Measurements from ENCODE around the gene MYO5C.

Gene MYO5C

DNA sequence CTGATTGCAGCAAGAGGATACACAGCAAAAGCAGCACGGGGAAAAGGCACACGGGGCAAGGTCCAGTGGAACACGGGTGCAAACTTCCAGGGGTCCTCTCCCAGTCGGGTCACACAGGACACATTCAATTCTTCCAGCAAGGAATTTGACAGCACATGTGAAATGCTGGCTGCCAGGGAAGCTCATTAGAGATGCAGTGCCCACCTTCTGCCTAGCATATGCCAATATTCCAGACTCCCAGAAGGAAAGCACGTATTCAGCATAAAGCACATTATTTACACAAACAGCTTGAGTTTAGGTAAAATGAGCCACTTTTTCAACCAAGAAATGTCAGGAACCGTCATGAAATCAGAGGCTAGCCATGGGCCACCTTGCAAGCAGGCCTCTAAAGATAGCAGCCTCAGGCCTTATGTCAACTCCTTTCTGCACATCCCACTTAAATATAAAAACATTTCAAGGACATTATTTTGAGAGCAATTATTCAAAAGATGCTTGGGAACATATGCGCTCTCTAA lies 19.3 kb downstream of the MYO5C start:
- no peak for DNase-seq

DNA sequence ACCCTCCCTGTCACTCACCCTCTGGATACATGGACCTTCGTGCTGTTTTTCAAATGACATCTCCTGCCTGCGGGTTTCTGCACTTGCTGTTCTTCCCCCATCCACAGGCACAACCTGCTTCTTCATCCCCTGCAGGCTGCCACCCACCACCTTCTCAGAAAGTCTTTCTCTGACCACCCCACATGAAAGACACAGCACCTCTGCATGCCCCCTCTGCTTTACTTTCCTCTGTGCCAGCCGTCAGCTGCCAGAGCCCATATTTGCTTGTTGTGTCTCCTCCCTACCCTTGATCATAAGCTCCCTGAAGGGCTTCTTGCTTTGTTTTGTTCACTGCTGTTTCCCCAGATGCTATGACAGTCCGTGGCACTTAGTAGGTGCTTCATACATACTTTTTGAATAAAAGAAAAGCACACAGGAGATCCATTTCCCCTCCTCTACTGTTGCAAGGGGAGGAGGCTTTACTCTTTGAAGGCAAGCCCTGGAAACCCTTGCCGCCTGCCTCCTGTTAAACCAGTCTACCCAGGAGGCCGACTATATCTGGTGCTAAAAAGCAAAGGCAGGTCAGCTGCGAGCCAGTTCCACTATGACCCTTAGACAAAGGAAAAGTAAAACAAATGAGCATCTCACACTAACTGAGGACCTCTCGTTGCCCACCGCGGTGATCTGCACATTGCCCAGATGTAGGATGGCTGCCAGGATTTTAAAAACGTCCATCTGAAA lies 31.9 kb downstream of the MYO5C start:
- DNase-seq = peak; percentile 30

DNA sequence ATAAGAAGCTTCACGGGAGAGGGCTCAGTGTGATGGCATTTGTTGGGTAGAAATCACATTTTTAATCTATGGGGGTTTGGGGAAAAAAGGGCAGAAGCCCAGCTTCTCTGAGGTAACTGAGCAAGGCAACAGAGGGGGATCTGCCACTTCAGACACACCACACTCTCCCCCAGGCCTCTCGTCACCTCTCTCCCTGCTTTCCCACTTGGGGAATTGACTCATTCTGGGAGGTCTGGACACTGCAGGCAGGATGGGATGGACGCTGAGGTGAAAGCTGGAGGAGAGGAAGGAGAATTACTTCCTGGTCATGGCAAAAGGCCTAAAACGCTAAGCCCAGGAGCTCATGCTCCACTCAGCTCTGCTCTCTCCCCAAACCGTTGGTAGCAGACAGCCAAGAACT lies 33.2 kb downstream of the MYO5C start:
- DNase-seq = peak; percentile 48

DNA sequence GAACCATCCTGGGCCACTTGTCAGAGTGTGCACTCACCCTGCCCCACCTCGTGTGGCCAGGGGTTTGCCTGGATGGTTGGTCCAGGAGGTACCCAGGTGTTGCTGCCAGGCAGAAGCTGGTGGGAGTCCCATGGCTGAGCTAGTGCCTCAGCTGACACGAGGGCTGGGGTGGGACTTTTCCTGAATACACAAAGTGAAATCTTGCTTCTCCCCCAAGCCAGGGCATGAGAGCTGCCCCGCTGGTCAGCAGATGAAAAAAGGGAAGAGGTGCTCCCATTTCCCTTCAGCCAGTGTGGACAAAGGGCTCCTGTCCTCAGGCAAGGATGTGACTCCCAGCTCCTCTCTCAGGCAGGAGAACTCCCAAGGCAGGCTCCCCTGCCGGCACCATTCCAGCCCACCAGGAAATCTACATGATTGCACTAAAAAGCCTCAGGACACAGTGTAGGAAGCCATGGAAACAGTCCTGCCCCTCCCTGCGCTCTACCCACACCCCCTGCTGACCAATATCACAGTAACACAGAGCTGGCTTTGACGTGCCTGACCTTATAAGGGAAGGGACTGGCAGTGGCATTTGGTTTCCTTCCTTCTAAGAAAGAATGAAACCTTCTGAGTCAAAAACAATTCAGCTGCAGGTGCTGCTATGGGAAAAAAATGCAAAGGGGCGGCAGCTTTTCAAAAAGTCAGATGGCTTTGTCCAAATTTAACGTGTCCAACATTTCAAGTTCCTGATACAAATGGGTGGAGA lies 33.9 kb downstream of the MYO5C start:
- peak; percentile 74 for DNase-seq

DNA sequence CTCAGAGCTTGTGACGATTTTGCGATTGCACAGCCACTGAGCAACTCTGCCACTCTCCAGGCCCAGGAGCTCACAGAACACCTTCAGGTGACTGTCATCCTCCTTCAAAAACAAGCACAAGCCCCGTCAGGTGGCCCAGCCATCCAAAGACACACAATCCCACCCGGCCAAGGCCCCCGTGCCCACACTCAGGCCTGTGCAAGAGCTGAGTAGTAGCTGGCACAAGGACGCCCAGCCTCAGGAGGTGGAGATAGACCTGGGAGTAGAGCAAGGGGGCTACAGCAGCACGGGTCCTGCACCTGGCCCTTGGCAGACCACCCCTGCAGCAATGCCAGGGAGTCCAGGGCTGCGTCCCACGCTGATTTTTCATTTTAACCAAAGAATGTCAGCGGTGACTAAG lies 34.6 kb downstream of the MYO5C start:
- DNase-seq = peak; percentile 56

DNA sequence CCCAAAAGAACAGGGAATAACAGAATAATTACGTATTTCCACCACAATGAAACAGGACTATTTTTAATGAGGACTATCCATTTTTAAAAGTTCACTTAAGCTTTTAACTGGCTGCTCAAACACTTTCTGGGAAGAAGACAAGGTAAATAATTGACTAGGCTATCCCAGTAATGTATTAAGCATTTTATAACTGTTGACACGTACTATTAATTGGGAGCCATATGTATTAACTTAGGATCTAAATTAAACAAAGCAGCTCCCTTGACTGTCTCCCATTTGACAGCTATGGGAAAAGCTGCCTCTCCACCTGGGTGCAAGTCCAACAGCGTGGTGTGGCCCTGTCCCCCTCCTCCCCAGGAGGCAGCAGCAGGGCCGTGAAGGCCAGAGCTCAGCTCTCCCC lies 36.1 kb downstream of the MYO5C start:
- no peak for DNase-seq

DNA sequence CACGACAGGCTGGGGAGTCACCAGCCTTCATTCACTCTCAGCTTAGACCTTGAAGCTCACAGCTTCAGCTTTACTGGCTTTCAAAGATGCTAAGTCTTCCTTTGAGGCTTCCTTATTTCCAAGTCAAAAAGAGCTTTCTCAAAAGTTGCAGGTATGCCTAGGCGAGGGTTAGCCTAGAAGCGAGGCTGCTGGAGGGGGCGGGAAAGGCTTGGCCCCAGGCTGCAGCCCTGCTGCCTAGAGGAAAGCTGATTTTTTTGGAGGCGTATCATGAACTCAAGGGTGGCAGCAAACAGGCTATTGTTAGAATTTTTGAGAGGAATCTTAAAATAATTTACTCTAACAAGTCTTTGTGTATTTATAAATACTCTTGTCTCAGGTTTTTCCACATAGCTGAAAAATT lies 37.1 kb downstream of the MYO5C start:
- peak; percentile 19 for DNase-seq

DNA sequence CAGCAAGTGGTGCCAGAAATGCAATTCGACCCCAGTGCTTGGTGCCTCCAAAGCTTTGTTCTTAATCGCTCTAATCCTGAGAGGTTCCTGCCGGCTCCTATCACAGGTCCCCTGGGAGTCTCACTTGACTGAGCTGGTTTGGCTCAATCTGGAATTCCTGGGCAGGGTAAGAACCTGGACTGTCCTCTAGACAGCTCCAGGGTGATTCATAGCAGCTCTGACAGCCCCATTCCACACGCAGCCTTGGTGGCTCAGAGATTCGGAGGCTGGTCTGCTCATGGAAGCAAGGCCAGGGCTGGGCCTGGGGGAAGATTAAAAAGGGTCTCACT lies 37.9 kb downstream of the MYO5C start:
- DNase-seq = no peak

DNA sequence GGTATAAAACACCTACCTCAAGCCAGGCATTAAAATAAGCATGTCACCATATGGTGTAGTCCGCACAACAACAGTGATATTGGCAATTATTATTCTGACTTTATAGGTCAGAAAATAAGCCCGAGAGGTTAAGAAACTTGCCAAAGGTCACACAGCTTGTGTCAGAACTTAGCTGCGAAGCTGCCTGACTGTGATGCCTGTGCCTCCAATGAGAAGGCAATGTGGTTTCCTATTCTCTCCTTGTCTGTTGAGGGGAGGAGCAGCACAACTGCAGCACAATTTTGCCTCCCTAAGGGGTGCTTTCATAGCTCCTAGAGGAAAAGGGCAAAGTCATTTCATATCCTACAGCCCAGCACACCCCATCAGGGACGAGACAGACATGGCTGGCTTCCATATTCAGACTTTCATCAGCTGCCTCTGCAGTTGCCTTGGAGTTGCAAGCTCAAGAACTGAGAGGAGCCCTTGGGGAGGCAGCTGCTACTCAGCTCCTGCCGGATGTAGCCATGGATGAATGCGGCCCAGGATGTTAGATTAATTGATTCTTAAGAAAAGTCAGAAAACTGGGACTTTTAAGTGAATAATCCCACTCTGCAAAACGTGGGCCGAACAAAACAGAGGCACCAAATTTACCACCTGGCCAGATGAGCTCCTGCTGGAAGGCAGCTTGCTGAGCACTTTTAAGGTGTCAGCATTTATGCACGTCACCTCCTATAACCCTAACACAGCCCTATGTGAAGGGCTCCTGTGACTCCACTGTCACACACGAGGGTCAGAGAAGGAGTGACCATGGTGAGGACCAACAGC lies 38.5 kb downstream of the MYO5C start:
- no peak for DNase-seq

DNA sequence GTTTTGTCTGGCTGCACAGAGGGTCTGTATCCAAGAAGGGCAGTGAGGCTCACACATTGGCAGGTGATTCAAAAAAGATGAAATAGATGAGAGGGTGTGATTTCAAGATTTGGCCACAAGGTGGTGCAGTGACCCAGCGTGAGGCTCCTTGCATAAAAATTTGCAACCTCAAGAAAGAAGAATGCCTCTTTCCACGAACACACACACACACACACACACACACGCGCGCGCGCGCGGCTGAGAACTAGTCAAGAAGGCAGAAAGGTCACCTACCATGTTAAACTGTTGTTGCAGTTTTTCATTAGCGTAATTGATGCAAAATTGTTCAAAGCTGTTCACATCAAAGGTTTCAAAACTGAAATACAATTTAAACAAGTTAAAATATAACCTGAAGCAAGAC lies 39.2 kb downstream of the MYO5C start:
- peak; percentile 88 for DNase-seq

DNA sequence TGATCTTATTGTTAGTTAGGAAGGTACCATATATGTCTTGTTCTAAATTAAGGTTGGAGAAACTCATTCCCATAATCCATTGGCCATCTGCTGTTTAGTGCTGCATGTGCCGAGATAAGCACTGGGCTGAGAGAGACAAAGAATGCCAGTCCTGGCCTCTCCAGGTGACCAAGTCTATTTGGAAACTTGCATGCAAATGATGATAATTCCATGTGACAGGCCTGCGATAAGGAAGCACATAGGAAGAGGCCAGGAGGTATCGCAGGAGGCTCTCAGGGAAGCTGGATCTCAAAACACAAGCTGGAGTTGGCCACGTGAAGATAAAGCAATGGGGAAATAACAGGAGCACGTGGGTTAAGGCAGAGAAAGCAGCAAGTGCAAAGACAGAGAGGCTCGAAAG lies 39.7 kb downstream of the MYO5C start:
- DNase-seq = no peak

DNA sequence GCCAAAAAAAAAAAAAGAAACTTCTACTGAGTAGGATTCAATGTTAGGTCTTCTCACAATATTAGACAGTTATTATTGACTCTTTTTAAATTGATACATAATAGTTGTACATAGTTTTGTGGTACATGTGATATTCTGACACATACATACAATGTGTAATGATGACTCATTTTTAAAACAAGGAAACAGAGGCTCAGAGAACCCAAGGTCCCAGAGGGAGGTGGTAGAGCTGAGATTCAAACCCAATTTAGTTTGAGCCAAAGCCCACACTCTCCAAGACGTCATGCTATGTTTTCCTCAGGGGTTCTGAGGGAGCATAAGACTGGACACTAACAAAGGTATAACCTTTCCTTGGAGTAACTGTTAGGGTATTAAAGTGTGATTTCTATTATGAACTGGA lies 40.6 kb downstream of the MYO5C start:
- no peak for DNase-seq

DNA sequence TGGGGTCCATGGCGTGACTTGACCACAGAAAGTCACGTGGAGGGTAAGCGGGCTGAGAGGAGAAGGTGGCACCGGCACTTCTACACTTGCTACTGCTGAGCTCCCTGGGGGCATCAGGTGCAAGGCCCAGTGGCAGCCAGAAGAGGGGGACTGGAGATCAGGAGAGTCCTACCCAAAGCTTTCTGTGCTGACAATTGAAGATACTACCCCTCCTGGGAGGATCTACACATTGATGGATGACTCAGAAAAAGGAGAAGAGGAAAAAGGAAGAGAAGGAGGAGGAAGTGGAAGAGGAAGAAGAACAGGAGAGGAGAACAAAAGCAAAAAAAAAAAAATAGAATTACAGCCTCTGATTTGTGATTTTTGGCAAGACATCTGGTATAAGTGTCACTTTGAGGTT lies 41.2 kb downstream of the MYO5C start:
- DNase-seq = no peak

DNA sequence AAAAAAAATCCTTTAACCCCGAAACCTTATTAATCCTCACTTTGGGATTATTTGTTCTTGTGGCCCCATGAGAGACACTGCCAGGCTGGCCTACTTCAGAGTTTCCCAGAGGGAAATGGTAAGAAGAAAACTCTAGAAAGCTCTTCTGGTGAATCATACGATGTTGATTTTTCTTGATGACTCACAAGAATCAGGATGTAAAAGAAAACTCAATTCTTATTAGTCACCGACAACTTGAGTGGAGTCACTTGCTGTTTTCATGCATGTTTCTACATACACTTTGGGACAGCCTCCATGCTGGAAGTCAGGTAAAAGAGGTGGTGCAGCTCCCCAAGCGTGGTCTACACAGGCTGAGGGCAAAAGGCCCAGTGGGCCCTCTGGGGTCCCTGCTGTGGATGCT lies 42.8 kb downstream of the MYO5C start:
- DNase-seq = no peak

DNA sequence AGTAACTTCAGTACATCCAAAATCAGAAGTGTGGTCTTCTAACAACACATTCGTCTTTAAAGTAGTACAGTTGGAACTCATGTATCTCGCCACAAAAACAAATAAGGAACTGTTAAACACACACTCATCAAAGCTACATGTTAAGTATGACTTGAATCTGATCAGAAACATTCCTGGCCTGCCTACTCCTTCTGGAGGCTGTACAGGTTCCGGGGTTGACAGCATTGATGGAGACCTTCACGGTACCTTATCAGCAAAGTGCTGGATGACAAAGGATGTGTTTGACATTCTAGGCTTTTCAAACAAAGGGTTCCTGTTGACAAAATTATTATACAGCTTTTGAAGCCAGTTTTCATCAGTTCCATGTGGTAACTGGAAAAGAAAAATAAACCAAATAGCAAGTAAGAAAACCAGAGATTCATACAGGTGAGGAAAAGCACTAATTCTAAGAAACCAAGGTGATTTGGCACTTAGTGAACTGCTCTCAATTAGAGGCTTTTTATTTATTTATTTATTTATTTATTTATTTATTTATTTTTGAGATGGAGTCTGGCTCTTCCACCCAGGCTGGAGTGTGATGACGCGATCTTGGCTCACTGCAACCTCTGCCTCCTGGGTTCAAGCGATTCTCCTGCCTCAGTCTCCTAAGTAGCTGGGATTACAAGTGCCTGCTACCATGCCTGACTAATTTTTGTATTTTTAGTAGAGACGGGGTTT lies 44.3 kb downstream of the MYO5C start:
- no peak for DNase-seq

DNA sequence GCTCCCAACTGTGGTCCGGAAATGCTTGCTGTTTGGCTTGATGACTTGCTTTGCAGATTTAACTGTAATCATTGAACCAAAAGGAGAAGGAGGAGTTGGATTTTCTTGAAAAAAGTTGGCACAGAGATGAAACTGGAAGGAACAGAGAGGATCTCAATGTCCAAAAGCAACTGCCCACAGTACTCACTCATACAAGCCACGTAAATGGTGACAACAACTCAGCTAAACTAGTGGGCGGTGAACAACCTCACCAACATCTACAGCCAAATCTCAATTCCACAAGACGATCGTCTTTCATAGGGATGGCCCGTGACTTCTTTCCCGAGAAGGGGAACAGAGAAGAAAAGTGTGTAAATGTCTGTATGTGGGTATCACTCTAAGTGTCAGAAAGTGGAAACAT lies 48.1 kb downstream of the MYO5C start:
- no peak for DNase-seq

DNA sequence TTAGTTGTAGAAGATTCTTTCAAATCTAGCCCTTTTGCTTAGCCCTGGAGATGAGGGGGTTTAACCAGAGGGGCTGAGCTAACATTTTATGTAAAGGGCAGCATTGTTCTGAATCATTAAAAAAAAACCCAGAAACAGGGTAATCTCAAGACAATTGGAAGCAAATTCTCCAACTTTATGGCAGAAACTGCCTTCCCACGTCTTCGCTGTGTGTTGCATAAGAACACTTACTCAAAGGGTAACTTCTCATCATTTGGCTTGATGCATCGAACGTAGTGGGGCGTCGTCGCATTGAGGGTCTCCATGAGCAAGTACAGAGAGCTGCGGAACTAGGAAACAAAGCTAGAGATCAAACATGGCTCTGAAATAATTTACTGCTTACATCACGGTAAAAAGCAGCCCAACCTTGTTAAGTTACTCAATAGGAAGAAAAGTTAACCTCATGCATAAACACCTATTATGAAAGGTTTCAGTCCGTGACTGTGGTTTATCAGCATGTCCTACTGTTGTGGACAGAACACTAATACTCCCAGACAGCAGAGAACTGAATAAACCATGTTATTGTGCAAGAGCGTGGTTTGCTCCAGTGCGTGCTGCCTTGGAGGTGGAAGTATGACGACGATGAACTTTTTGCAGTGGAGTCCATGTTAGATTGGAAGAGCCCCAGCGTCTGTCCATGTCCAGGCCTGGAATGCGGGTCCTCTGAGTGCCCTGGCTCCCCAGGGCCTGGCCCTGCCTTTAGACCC lies 48.7 kb downstream of the MYO5C start:
- no peak for DNase-seq

DNA sequence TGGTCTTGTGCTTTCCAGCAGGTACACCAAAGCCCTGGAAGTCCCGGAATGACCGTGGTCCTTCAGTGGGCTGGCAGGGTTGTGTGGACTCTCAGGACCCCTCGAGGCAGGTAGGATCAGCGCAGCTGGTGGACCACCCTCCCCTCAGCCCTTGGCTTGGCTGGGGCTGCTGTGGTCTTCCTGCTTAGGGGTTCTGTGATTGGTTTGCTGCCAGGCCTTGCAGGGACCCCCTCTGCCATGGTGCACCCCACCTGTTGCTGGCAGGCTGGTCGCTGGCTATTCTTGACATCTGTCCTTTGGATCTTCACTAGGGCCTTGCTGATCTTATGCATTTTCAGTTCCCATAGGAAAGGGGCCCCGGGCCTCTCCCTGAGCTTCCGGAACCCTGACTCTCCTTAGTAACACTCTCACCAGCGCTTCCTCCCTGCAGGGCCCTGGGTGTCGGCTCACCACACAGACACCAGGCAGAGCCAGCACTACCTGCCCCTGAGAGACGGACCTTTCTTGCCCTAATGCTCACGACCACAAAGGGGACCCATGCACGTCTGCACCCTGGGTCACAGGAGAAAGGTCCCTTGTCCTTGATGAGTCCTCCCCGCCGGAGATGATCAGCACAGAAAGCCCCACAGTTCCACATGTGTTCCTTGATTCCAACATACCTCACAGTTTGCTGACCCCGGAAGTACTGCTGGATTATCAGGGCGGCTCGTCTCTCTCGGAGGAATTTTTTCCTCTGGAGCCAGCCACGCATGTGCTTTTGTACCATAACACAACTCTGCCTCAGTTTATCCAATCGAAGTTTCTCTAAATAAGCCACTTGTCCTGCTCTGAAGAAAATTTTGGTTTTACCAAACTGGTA lies 51.7 kb downstream of the MYO5C start:
- DNase-seq = no peak

DNA sequence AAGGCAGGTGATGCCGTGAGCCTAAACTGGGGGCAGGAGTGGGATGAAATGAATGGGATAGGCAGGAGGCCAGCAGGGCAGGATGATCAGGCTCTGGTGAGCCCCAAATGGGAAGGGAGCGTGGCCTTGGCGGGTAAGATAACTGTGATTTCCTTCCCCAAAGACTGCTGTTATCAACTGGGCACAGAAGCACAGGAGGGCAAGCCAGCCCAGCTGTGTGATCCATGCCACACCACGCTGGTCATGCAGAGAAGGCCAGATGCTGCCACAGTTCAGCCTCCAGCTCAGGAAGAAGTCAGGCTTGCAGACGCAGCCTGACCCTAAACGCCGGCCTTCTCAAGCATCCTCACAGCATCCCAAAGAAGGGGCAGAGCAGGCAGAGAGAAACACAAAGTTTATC lies 52.3 kb downstream of the MYO5C start:
- no peak for DNase-seq

DNA sequence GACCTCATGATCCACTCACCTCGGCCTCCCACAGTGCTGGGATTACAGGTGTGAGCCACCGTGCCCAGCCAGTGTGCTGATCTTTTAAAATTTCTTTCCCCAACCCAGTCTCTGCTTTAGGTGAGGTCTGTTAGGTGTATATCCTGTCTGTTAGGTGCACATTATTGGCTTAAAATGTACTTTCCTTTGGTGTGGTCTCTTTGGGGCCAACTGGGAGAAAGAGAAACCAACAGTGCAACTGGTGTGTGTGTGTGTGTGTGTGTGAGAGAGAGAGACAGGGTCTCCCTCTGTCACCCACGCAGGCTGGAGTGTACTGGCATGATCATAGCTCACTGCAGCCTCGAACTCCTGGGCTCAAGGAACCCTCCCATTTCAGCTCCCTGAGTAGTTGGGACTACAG lies 54.1 kb downstream of the MYO5C start:
- DNase-seq = no peak

DNA sequence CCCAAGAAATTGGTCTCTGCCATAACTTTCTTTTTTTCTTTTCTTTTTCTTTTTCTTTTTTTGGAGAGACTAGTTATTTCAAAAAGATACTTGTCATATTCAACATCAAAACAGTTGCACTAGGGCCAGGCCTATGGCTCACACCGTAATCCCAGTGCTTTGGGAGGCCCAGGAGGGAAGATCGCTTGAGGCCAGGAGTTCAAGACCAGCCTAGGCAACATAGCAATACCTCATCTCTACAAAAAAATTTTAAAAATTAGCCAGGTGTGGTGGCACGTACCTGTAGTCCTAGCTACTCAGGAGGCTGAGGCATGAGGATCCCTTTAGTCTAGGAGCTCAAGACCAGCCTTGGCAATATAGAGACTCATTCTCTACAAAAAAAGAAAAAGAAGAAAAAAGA lies 55.4 kb downstream of the MYO5C start:
- DNase-seq = no peak
